GM19467 (cell line): ENCODE results near the gene P4HB.

Experiments used
- ATAC-seq: cut with Tn5 transposase; IDR thresholded peaks from one replicate; pipeline ENCODE4 v1.9.1; 2021; ENCODE audit warnings: mild to moderate bottlenecking, moderate library complexity; ENCODE audit not compliant: unreplicated experiment

Gene P4HB

DNA sequence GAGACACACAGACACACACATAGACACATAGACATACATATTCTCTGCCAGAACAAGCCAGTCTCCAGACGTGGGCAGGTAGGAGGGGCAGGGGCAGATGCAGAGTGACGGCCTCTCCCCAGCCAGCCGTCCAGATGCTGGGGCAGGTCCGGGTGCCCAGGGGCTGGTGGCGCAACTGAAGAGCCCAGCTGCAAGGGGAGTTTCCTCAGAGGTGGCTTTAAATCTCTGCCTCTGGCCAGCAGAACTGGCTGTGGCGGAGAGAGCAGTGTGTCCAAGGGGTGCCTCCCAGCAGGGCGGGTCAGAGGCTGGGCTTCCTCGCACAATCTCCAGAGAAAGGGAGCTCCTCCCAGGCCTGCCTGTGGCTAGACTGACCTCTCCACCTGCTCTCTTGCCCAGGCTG, 65.8 kb downstream of the P4HB start:
- no peak for ATAC-seq

DNA sequence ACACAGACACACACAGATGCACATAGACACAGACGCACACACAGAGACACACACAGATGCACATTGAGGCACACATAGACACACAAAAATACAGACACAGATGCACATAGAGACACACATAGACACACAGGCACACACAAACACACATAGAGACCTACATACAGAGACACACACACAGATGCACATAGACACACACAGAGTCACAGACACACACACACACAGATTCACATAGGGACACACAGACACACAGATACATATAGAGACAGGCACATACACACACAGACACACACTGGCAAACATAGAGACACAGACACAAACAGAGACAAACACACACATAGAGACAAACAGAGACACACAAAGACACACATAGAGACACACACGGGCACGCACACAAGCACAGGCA, 66.3 kb downstream of the P4HB start:
- ATAC-seq, result no peak
